Stimulated activated CD4-positive, alpha-beta T cell treated with anti-CD3 and anti-CD28 coated beads, Interleukin-4, amount 100 ng/mL, for 24 hours (primary cell): ENCODE data around the gene MAPK1IP1L.
"Not testable (repeated sequence)": the region's sequence is repeated elsewhere in the genome, so short reads cannot be mapped to it uniquely, and the experiment has no call there.

Experiments
- DNase-seq: peaks from one replicate; pipeline ENCODE4 v3.0.0-alpha.2; 2020

MAPK1IP1L gene

GRCh38 chr14:55057919-55058318, 6.5 kb downstream of the MAPK1IP1L start:
- no peak for DNase-seq

GRCh38 chr14:55059333-55059732, 7.9 kb downstream of the MAPK1IP1L start:
- no peak for DNase-seq

- DNase-seq, result no peak
These were observed 11.3 kb downstream of the MAPK1IP1L start for GRCh38 chr14:55062517-55063351.

GRCh38 chr14:55064896-55065295, 13.4 kb downstream of the MAPK1IP1L start:
- not testable (repeated sequence) for DNase-seq

GRCh38 chr14:55065411-55065810, 14.0 kb downstream of the MAPK1IP1L start:
- DNase-seq, result no peak

- no peak for DNase-seq
These were observed 14.8 kb downstream of the MAPK1IP1L start for GRCh38 chr14:55066223-55066622.

GRCh38 chr14:55070981-55071411, 19.5 kb downstream of the MAPK1IP1L start:
- DNase-seq, result no peak

- DNase-seq, result peak; percentile 29
These were observed 20.6 kb downstream of the MAPK1IP1L start for GRCh38 chr14:55071870-55072640.

GRCh38 chr14:55073856-55074255, 22.4 kb downstream of the MAPK1IP1L start:
- DNase-seq, result no peak

GRCh38 chr14:55074662-55075061, 23.2 kb downstream of the MAPK1IP1L start:
- DNase-seq, result no peak

- no peak for DNase-seq
These were observed 24.3 kb downstream of the MAPK1IP1L start for GRCh38 chr14:55075628-55076175.

GRCh38 chr14:55077170-55078151, 26.0 kb downstream of the MAPK1IP1L start:
- no peak for DNase-seq

GRCh38 chr14:55079961-55080360, 28.5 kb downstream of the MAPK1IP1L start:
- not testable (repeated sequence) for DNase-seq

- DNase-seq, result no peak
These were observed 33.1 kb downstream of the MAPK1IP1L start for GRCh38 chr14:55084401-55085059.

GRCh38 chr14:55085060-55085660, 33.7 kb downstream of the MAPK1IP1L start:
- DNase-seq, result no peak

GRCh38 chr14:55086938-55087337, 35.5 kb downstream of the MAPK1IP1L start:
- DNase-seq, result no peak

GRCh38 chr14:55088356-55088755, 36.9 kb downstream of the MAPK1IP1L start:
- no peak for DNase-seq

GRCh38 chr14:55092341-55092740, 40.9 kb downstream of the MAPK1IP1L start:
- DNase-seq, result no peak

- no peak for DNase-seq
These were observed 43.1 kb downstream of the MAPK1IP1L start for GRCh38 chr14:55094292-55095157.

- peak; percentile 71 for DNase-seq
These were observed 46.6 kb downstream of the MAPK1IP1L start for GRCh38 chr14:55097881-55098560.
